ENCODE measurements around the gene RPS3. TPM values are rescaled to one million over a fixed set of nuclear protein-coding genes. Genes with fewer than 3 reads are reported as not detected.
A peak's percentile ranks its signal among the peaks of the same experiment; 100 is the strongest.

RPS3 gene
- total RNA-seq, 1 experiment from 2014 or later = 4,109 TPM

- Histone ChIP-seq H3K27ac (ENCODE audit: low read depth, low read length) (no peak overlapping the region), H3K4me3 (replicated peaks in 1 of 2; ENCODE audit: low read depth in 1 of 2, low read length in 2 of 2) (no peak overlapping the region), H3K4me1 (ENCODE audit: control insufficient read depth in 1 of 2, insufficient read depth in 2 of 2, low read length in 2 of 2) (no peaks in the 10 kb centered on the region; a peak in 1 of 4 replicates), H3K9me2 (ENCODE audit: insufficient read depth) (no peaks in the 10 kb centered on the region), H3K4me2 (ENCODE audit: low read length) (no peak overlapping the region), H3K9ac (ENCODE audit: low read length) (no peak overlapping the region), H3K27me3 (ENCODE audit: insufficient read depth, low read length) (no peaks in the 10 kb centered on the region), H3K36me3 (ENCODE audit: control insufficient read depth in 1 of 2, insufficient read depth in 2 of 2, low read length in 2 of 2) (peaks cover 0 to 9% of the 10 kb centered on the region in 2 experiments), H2AFZ (ENCODE audit: low read depth, low read length, poor library complexity, severe bottlenecking) (no peak overlapping the region), H3K9me3 (ENCODE audit: control insufficient read depth in 1 of 2, insufficient read depth in 1 of 2, low read depth in 1 of 2, low read length in 2 of 2) (no peaks in the 10 kb centered on the region), H4K20me1 (ENCODE audit: insufficient read depth) (peaks cover 3% of the 10 kb centered on the region; the same call in 1 of the 2 replicates), H3K79me2 (ENCODE audit: insufficient read depth, low read length) (peaks cover 6% of the 10 kb centered on the region; the same call in 1 of the 2 replicates)
- RAD21 ChIA-PET (ENCODE audit: low non-redundant PET in 1 of 2, low total read pairs in 2 of 2, uncharacterized antibody in 2 of 2, unreplicated experiment in 2 of 2) = no interaction called here
- no peak for DNase-seq (ENCODE audit: low read depth, low spot score)
- POLR2A ChIA-PET = no interaction called here
- TF ChIP-seq POLR2AphosphoS5 (IDR thresholded peaks at IDR 0.05; ENCODE audit: low read depth, low read length) = 0 out of 2 replicates have a peak, but pooled peaks have one; percentile 9
- no peak for TF ChIP-seq ZNF274 (IDR thresholded peaks at IDR 0.05; ENCODE audit: low read depth, low read length)
- intact Hi-C loops (cut with micrococcal nuclease) = no loop called here
- no peak for ATAC-seq
- no TSS peak for BruUV-seq (replicated peaks)
- CTCF ChIA-PET = no interaction called here
Measured at GRCh38 chr11:75421035-75421602, 21.8 kb downstream of the RPS3 start.

DNA sequence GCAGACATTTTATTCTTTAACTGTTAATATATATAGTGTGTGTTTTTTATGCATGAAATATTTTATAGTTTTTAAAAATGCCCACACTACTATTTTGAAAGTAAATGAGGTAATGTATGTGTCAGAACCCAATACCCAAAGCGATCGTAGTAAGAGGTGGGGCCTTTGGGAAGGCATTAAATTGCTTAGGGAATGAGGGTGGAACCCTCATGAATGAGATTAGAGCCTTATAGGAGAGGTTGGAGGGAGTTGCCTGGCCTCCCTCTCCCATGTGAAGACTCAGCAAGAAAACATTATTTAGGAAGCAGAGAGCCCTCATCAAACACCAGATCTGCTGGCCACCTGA, 22.6 kb downstream of the RPS3 start:
- BruUV-seq (replicated peaks) = no TSS peak
- Histone ChIP-seq H3K4me3 (replicated peaks in 1 of 2; ENCODE audit: low read depth in 1 of 2, low read length in 2 of 2) (no peak overlapping the region), H3K9ac (ENCODE audit: low read length) (no peak overlapping the region), H3K36me3 (ENCODE audit: control insufficient read depth in 1 of 2, insufficient read depth in 2 of 2, low read length in 2 of 2) (peaks cover 0 to 8% of the 10 kb centered on the region in 2 experiments), H4K20me1 (ENCODE audit: insufficient read depth) (peaks cover 3% of the 10 kb centered on the region; the same call in 1 of the 2 replicates), H3K4me2 (ENCODE audit: low read length) (no peak overlapping the region), H2AFZ (ENCODE audit: low read depth, low read length, poor library complexity, severe bottlenecking) (no peak overlapping the region), H3K9me3 (ENCODE audit: control insufficient read depth in 1 of 2, insufficient read depth in 1 of 2, low read depth in 1 of 2, low read length in 2 of 2) (no peaks in the 10 kb centered on the region), H3K9me2 (ENCODE audit: insufficient read depth) (no peaks in the 10 kb centered on the region), H3K27ac (ENCODE audit: low read depth, low read length) (no peak overlapping the region), H3K4me1 (ENCODE audit: control insufficient read depth in 1 of 2, insufficient read depth in 2 of 2, low read length in 2 of 2) (no peaks in the 10 kb centered on the region; a peak in 1 of 4 replicates), H3K27me3 (ENCODE audit: insufficient read depth, low read length) (no peaks in the 10 kb centered on the region), H3K79me2 (ENCODE audit: insufficient read depth, low read length) (peaks cover 1% of the 10 kb centered on the region; the same call in 1 of the 2 replicates)
- ChIA-PET POLR2A (no interaction called here), RAD21 (ENCODE audit: low non-redundant PET in 1 of 2, low total read pairs in 2 of 2, uncharacterized antibody in 2 of 2, unreplicated experiment in 2 of 2) (no interaction called here), CTCF (no interaction called here)
- DNase-seq (ENCODE audit: low read depth, low spot score) (no peak), ATAC-seq (no peak)
- TF ChIP-seq CTCF (IDR thresholded peaks at IDR 0.05 in 2 of 3, conservative IDR thresholded peaks at IDR 0.05 in 1 of 3; ENCODE audit: borderline replicate concordance in 1 of 3, insufficient read depth in 1 of 3, low read depth in 2 of 3, low read length in 2 of 3) (no peak), EZH2 (IDR thresholded peaks at IDR 0.05) (no peak), MAX (IDR thresholded peaks at IDR 0.05) (no peak), EZH2phosphoT487 (IDR thresholded peaks at IDR 0.05; ENCODE audit: borderline replicate concordance) (no peak), POLR2A (IDR thresholded peaks at IDR 0.05; ENCODE audit: borderline replicate concordance, extremely low read depth, insufficient read depth, insufficient read length) (no peak), POLR2AphosphoS5 (IDR thresholded peaks at IDR 0.05; ENCODE audit: low read depth, low read length) (no peak)
- intact Hi-C loops (cut with micrococcal nuclease) = no loop called here
